OCI-LY1 (cell line): ENCODE measurements around the gene P2RX6.
"Not testable (repeated sequence)": the region's sequence is repeated elsewhere in the genome, so short reads cannot be mapped to it uniquely, and the experiment has no call there.

Source experiments
- H2AFZ ChIP-seq: fragments of 200-600 bp; sonication (generic), shearing (Covaris generic); 2 replicates; pipeline ENCODE4 v1.6.0; 2014; ENCODE audit warnings: antibody characterized with exemption, mild to moderate bottlenecking, low read length
- H3F3A ChIP-seq: fragments of 200-600 bp; sonication (generic), shearing (Covaris generic); 2 replicates; pipeline ENCODE4 v1.6.0; 2014; ENCODE audit warnings: mild to moderate bottlenecking, antibody characterized with exemption, low read length, moderate library complexity; ENCODE audit not compliant: insufficient read depth
- H3K27ac ChIP-seq: fragments of 200-600 bp; sonication (generic); 2 replicates; pipeline ENCODE4 v1.5.1; 2014; ENCODE audit warnings: low read length, mixed run types, mild to moderate bottlenecking, low read depth; ENCODE audit not compliant: poor library complexity, severe bottlenecking
- H3K27me3 ChIP-seq: fragments of 200-600 bp; sonication (generic); 2 replicates; pipeline ENCODE4 v1.6.0; 2014; ENCODE audit warnings: antibody characterized with exemption, mild to moderate bottlenecking, low read length, moderate library complexity; ENCODE audit not compliant: insufficient read depth
- H3K36me3 ChIP-seq: fragments of 200-600 bp; sonication (generic); 2 replicates; pipeline ENCODE4 v1.6.1; 2014; ENCODE audit warnings: mild to moderate bottlenecking, antibody characterized with exemption, low read length, moderate library complexity, mixed read lengths; ENCODE audit not compliant: insufficient read depth
- H3K4me1 ChIP-seq: fragments of 200-600 bp; sonication (generic); 2 replicates; pipeline ENCODE4 v1.5.1; 2014; ENCODE audit warnings: mild to moderate bottlenecking, low read length, moderate library complexity; ENCODE audit not compliant: insufficient read depth, severe bottlenecking
- H3K4me2 ChIP-seq: fragments of 200-600 bp; sonication (generic), shearing (Covaris generic); 2 replicates; pipeline ENCODE4 v1.6.1; 2014; ENCODE audit warnings: low read length
- H3K4me3 ChIP-seq: fragments of 200-600 bp; sonication (generic); 2 replicates; pipeline ENCODE4 v1.5.1; 2014; ENCODE audit warnings: low read length, low read depth, mild to moderate bottlenecking, mixed read lengths; ENCODE audit not compliant: poor library complexity, severe bottlenecking
- H3K79me2 ChIP-seq: fragments of 200-600 bp; shearing (Covaris generic); 2 replicates; pipeline ENCODE4 v1.6.1; 2016; ENCODE audit warnings: mixed run types, low read length, mixed read lengths; ENCODE audit not compliant: insufficient read depth
- H3K9ac ChIP-seq: fragments of 200-600 bp; sonication (generic), shearing (Covaris generic); 2 replicates; pipeline ENCODE4 v1.6.1; 2014; ENCODE audit warnings: mild to moderate bottlenecking, low read length, mixed read lengths
- H3K9me2 ChIP-seq: fragments of 200-600 bp; sonication (generic), shearing (Covaris generic); 2 replicates; pipeline ENCODE4 v1.6.1; 2014; ENCODE audit warnings: low read depth, mild to moderate bottlenecking, low read length, mixed read lengths
- H3K9me3 ChIP-seq: fragments of 200-600 bp; shearing (Covaris generic); 2 replicates; pipeline ENCODE4 v1.6.1; 2014; ENCODE audit warnings: low read length, mixed read lengths
- H4K20me1 ChIP-seq: fragments of 200-600 bp; sonication (generic), shearing (Covaris generic); 2 replicates; pipeline ENCODE4 v1.6.0; 2016; ENCODE audit warnings: mild to moderate bottlenecking, low read length; ENCODE audit not compliant: insufficient read depth
- EZH2 ChIP-seq: fragments of 200-600 bp; sonication (generic), shearing (Covaris generic); IDR thresholded peaks from 2 replicates; pipeline ENCODE4 v1.8.0; 2017; ENCODE audit warnings: borderline replicate concordance, mixed run types, mild to moderate bottlenecking, antibody characterized with exemption, low read length, moderate library complexity, mixed read lengths
- TF ChIP-seq, protein P1 (sequence below): fragments of 200-600 bp; sonication (generic), shearing (Covaris generic); IDR thresholded peaks from 2 replicates; pipeline ENCODE4 v1.5.1; 2017; ENCODE audit warnings: mild to moderate bottlenecking, antibody characterized with exemption, low read length, moderate library complexity, mixed read lengths

Gene P2RX6

DNA sequence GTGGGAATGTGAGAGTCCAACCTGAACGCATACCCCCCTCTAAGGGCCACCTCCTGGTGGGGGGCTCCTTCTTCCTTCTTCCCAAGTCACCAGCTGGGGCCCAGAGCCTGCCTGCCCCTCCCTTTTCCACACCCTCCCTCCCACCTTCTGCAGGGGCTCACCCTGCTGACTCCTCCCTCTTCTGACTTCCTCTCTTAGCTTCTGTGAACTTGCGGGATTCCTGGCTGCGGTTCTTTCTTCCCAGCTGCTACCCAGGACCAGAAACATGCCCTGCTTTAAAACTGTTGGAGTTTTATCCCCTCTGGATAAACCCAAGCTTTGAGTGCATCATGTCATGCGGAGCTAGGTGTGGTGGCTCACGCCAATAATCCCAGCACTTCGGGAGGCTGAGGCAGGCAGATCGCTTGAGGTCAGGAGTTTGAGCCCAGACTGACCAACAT, 40.9 kb downstream of the P2RX6 start:
- no peaks in the 10 kb centered on the region for H4K20me1 ChIP-seq
- H3K4me3 ChIP-seq, result no peak overlapping the region
- no peaks in the 10 kb centered on the region for H3K9me2 ChIP-seq
- no peak overlapping the region for H3K4me2 ChIP-seq
- H3K27ac ChIP-seq, result no peak overlapping the region
- H2AFZ ChIP-seq, result no peak overlapping the region
- H3K36me3 ChIP-seq, result no peaks in the 10 kb centered on the region
- H3F3A ChIP-seq, result no peaks in the 10 kb centered on the region
- H3K9ac ChIP-seq, result no peak overlapping the region
- H3K9me3 ChIP-seq, result no peaks in the 10 kb centered on the region
- no peaks in the 10 kb centered on the region for H3K4me1 ChIP-seq
- TF ChIP-seq, protein P1, sequence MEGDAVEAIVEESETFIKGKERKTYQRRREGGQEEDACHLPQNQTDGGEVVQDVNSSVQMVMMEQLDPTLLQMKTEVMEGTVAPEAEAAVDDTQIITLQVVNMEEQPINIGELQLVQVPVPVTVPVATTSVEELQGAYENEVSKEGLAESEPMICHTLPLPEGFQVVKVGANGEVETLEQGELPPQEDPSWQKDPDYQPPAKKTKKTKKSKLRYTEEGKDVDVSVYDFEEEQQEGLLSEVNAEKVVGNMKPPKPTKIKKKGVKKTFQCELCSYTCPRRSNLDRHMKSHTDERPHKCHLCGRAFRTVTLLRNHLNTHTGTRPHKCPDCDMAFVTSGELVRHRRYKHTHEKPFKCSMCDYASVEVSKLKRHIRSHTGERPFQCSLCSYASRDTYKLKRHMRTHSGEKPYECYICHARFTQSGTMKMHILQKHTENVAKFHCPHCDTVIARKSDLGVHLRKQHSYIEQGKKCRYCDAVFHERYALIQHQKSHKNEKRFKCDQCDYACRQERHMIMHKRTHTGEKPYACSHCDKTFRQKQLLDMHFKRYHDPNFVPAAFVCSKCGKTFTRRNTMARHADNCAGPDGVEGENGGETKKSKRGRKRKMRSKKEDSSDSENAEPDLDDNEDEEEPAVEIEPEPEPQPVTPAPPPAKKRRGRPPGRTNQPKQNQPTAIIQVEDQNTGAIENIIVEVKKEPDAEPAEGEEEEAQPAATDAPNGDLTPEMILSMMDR, result no peak
- TF ChIP-seq EZH2, result no peak
- H3K79me2 ChIP-seq, result no peaks in the 10 kb centered on the region
- H3K27me3 ChIP-seq, result peaks cover 3% of the 10 kb centered on the region; the same call in 1 of the 2 replicates

DNA sequence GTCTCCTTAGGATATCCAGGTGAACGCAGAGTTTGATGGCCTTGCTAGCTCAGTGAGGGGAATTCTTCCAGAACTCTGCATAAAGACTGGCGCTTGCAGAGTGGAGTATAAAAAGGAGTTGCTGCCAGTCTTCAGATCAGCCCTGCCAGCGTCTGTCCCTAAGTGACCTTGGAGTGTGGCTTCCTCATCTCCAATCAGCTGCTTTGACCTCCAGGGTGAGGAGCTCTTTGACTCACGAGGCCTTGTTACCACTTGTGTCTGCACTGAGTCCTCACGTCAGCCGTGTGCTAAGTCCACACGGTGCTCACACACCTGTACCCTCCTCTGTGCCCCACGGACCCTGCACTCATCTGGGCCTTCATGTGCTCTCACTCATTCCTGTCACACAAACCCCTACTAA, 45.4 kb downstream of the P2RX6 start:
- H3K79me2 ChIP-seq, H3K9ac ChIP-seq: not testable (repeated sequence)

GRCh38 chr22:21061660-21062321, 46.8 kb downstream of the P2RX6 start:
- not testable (repeated sequence) for H3K79me2 ChIP-seq, H4K20me1 ChIP-seq, H2AFZ ChIP-seq, H3K4me3 ChIP-seq, H3K4me2 ChIP-seq, H3K36me3 ChIP-seq, H3K27ac ChIP-seq, H3K9me3 ChIP-seq, H3F3A ChIP-seq, H3K4me1 ChIP-seq, H3K27me3 ChIP-seq, H3K9me2 ChIP-seq, H3K9ac ChIP-seq

More for the DNA sequence above, 45.4 kb downstream of the P2RX6 start:
- not testable (repeated sequence) for H2AFZ ChIP-seq, H3K4me2 ChIP-seq, H3K27me3 ChIP-seq, H3K4me1 ChIP-seq, H3F3A ChIP-seq, H3K36me3 ChIP-seq, H4K20me1 ChIP-seq, H3K9me2 ChIP-seq, H3K9me3 ChIP-seq, H3K27ac ChIP-seq, H3K4me3 ChIP-seq

DNA sequence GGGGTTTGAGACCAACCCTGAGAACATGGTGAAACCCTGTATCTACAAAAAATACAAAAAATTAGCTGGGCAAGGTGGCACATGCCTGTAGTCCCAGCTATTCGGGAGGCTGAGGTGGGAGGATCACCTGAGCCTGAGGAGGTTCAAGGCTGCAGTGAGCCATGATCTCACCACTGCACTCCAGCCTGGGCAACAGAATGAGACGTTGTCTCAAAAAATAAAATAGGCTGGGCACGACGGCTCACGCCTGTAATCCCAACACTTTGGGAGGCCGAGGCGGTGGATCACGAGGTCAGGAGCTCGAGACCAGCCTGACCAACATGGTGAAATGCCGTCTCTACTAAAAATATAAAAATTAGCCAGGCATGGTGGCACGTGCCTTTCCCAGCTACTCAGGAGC, 49.5 kb downstream of the P2RX6 start:
- not testable (repeated sequence) for H3K4me1 ChIP-seq, H3K4me3 ChIP-seq, H2AFZ ChIP-seq, H3K9me3 ChIP-seq, H3K27ac ChIP-seq, H3K9me2 ChIP-seq, H3K36me3 ChIP-seq, H3K9ac ChIP-seq, H4K20me1 ChIP-seq, H3K79me2 ChIP-seq, H3K27me3 ChIP-seq, H3F3A ChIP-seq, H3K4me2 ChIP-seq
